ENCODE results near the gene YWHAB.
"Not testable (repeated sequence)": the region's sequence is repeated elsewhere in the genome, so short reads cannot be mapped to it uniquely, and the experiment has no call there.

Gene YWHAB

DNA sequence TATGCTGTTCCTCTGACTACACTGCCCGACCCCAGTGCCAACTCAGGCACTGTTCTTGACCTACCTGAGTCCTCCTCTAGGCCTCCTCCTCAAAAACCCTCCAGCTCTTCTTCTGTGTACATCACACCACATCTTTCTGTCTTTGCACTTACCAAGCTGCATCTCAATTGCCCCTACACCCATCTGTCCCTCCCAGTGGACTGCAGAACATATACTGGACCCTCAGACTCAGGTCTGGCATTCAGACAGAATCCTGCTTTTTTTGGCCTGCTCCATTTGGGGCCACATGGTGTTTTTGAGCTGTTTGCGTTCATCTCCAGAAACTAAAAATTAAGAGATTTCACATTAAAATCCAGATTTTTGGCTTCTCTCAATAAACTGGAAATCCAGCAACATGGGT is 23.2 kb upstream of the YWHAB start:
- no peaks in the 10 kb centered on the region for H3K9me3 ChIP-seq (replicated peaks; ENCODE audit: insufficient read depth, low read length)
- H4K20me1 ChIP-seq (ENCODE audit: insufficient read depth, low read length): no peaks in the 10 kb centered on the region
- no peak overlapping the region for H3K9ac ChIP-seq (ENCODE audit: low read length)
- H3F3A ChIP-seq (ENCODE audit: insufficient read depth, low read length): no peaks in the 10 kb centered on the region
- no peaks in the 10 kb centered on the region for H3K79me2 ChIP-seq (ENCODE audit: low read length)
- 0 out of 2 replicates have a peak, but pooled peaks cover 3% of the 10 kb centered on the region for H3K27me3 ChIP-seq (replicated peaks; ENCODE audit: insufficient read depth, low read length)
- TF ChIP-seq, protein P1, sequence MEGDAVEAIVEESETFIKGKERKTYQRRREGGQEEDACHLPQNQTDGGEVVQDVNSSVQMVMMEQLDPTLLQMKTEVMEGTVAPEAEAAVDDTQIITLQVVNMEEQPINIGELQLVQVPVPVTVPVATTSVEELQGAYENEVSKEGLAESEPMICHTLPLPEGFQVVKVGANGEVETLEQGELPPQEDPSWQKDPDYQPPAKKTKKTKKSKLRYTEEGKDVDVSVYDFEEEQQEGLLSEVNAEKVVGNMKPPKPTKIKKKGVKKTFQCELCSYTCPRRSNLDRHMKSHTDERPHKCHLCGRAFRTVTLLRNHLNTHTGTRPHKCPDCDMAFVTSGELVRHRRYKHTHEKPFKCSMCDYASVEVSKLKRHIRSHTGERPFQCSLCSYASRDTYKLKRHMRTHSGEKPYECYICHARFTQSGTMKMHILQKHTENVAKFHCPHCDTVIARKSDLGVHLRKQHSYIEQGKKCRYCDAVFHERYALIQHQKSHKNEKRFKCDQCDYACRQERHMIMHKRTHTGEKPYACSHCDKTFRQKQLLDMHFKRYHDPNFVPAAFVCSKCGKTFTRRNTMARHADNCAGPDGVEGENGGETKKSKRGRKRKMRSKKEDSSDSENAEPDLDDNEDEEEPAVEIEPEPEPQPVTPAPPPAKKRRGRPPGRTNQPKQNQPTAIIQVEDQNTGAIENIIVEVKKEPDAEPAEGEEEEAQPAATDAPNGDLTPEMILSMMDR (IDR thresholded peaks at IDR 0.05; ENCODE audit: low read length): no peak
- TF ChIP-seq EZH2 (optimal IDR thresholded peaks at IDR 0.05; ENCODE audit: low read depth, low read length): no peak
- no peak for TF ChIP-seq EZH2phosphoT487 (IDR thresholded peaks at IDR 0.05; ENCODE audit: low read length)
- no peak overlapping the region for H3K27ac ChIP-seq (ENCODE audit: low read length)
- H3K4me2 ChIP-seq (ENCODE audit: low read depth, low read length): no peak overlapping the region
- no peaks in the 10 kb centered on the region for H3K4me1 ChIP-seq (ENCODE audit: low read length)
- H2AFZ ChIP-seq (ENCODE audit: low read length): no peak overlapping the region
- H3K36me3 ChIP-seq (replicated peaks; ENCODE audit: insufficient read depth, low read length): no peaks in the 10 kb centered on the region
- H3K4me3 ChIP-seq (ENCODE audit: low read length): no peak overlapping the region
- H3K9me2 ChIP-seq (replicated peaks; ENCODE audit: insufficient read depth, low read length): no peaks in the 10 kb centered on the region
- no peak for DNase-seq

DNA sequence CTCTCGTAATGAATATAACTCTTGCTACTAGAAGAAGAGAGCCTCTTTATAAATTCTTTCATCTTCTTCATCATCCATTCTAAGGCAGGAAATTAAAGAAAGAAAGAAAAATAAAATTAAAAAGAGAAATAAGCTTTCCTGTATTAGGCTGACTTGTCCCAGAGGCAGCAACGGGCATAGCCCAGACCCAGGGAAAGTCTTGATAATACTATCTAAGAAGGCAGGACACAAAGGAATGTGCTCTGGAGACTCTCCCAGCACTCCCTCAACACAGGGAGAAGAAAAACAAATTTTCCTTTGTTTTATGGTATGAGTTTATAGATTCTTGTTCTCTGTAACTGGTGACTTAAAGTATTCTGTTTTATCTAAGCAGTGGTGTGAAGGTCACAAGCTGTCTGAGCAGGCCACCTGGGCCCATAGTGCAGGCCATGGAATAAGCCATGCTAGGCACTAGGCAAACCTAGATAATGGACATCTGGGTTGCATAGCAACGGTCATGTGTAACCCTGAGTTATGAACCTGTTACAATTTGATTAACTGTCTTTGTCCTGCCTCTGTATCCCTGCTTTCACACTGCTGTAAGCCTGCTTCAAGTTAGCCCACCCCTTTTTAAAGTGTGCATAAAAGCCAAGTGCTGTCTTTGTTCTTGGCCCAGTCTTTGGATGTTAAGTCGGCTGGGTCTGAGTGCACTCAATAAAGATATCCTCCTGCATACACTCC is 22.0 kb upstream of the YWHAB start:
- not testable (repeated sequence) for DNase-seq; H3K9me2 ChIP-seq (replicated peaks; ENCODE audit: insufficient read depth, low read length); H3F3A ChIP-seq (ENCODE audit: insufficient read depth, low read length); H3K36me3 ChIP-seq (replicated peaks; ENCODE audit: insufficient read depth, low read length); H3K4me1 ChIP-seq (ENCODE audit: low read length); H3K9ac ChIP-seq (ENCODE audit: low read length); H3K79me2 ChIP-seq (ENCODE audit: low read length); H3K27me3 ChIP-seq (replicated peaks; ENCODE audit: insufficient read depth, low read length); H3K9me3 ChIP-seq (replicated peaks; ENCODE audit: insufficient read depth, low read length); H3K4me2 ChIP-seq (ENCODE audit: low read depth, low read length); H3K27ac ChIP-seq (ENCODE audit: low read length); H4K20me1 ChIP-seq (ENCODE audit: insufficient read depth, low read length); H3K4me3 ChIP-seq (ENCODE audit: low read length); H2AFZ ChIP-seq (ENCODE audit: low read length)

DNA sequence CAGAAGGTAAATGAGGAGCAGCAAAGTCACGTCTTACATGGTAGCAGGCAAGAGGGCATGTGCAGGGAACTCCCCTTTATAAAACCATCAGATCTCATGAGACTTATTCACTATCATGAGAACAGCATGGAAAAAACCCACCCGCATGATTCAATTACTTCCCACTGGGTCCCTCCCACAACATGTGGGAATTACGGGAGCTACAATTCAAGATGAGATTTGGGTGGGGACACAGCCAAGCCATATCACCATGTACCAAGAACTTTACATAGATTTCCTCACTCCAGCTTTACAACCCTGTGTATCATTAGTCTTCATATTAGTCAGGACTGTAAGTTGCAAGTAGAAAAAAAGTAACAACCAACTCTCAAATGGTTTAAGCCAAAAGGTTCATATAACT is 21.0 kb upstream of the YWHAB start:
- not testable (repeated sequence) for H3K9me3 ChIP-seq (replicated peaks; ENCODE audit: insufficient read depth, low read length); H3K4me2 ChIP-seq (ENCODE audit: low read depth, low read length); H3K36me3 ChIP-seq (replicated peaks; ENCODE audit: insufficient read depth, low read length); H3K27me3 ChIP-seq (replicated peaks; ENCODE audit: insufficient read depth, low read length); H3K79me2 ChIP-seq (ENCODE audit: low read length); H3K9ac ChIP-seq (ENCODE audit: low read length); H3K9me2 ChIP-seq (replicated peaks; ENCODE audit: insufficient read depth, low read length); H3F3A ChIP-seq (ENCODE audit: insufficient read depth, low read length); H3K4me1 ChIP-seq (ENCODE audit: low read length); H4K20me1 ChIP-seq (ENCODE audit: insufficient read depth, low read length); DNase-seq; H2AFZ ChIP-seq (ENCODE audit: low read length); H3K27ac ChIP-seq (ENCODE audit: low read length); H3K4me3 ChIP-seq (ENCODE audit: low read length)

DNA sequence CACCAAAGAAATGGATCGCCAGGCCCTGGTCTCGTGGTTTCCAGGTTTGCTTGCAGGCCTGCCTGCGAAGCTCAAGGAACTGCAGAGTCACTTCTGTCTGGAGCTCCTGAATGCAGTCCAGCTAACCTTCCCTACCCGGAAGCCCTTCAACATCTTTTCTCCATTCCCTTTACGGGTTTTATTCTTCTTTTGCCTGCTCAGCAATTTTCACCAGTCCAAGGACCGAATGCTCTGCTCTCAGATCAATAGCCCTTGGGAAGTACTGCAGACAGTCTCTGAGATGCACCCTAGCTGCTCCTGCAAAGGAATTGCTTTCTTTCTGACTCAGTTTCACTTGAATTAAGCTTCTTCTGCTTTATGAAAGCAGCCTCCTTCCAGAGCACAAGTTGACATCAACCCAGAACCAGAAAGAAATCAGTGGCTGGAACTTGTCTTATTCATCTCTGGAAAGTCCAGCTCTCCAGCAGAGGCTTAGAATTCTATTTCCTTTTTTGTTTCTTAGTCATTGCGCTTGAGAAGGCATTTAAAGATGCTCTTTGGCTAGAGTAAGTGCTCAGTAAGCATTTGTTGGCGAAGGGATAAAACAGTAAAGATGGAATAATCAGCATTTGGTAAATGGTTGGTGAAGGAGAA is 18.7 kb upstream of the YWHAB start:
- TF ChIP-seq EZH2 (optimal IDR thresholded peaks at IDR 0.05; ENCODE audit: low read depth, low read length) (no peak), EZH2phosphoT487 (IDR thresholded peaks at IDR 0.05; ENCODE audit: low read length) (no peak)
- TF ChIP-seq, protein P1 (IDR thresholded peaks at IDR 0.05; ENCODE audit: low read length): no peak
- Histone ChIP-seq H3F3A (ENCODE audit: insufficient read depth, low read length) (no peaks in the 10 kb centered on the region), H3K4me3 (ENCODE audit: low read length) (no peak overlapping the region), H3K27ac (ENCODE audit: low read length) (no peak overlapping the region), H3K9me2 (replicated peaks; ENCODE audit: insufficient read depth, low read length) (no peaks in the 10 kb centered on the region), H2AFZ (ENCODE audit: low read length) (peak overlapping the region; percentile 1; the same call in 1 of the 2 replicates), H3K9me3 (replicated peaks; ENCODE audit: insufficient read depth, low read length) (no peaks in the 10 kb centered on the region), H3K79me2 (ENCODE audit: low read length) (no peaks in the 10 kb centered on the region), H3K4me2 (ENCODE audit: low read depth, low read length) (no peak overlapping the region; the same call in 1 of the 2 replicates), H3K4me1 (ENCODE audit: low read length) (no peaks in the 10 kb centered on the region), H3K27me3 (replicated peaks; ENCODE audit: insufficient read depth, low read length) (0 out of 2 replicates have a peak, but pooled peaks cover 3% of the 10 kb centered on the region), H3K36me3 (replicated peaks; ENCODE audit: insufficient read depth, low read length) (no peaks in the 10 kb centered on the region), H3K9ac (ENCODE audit: low read length) (no peak overlapping the region), H4K20me1 (ENCODE audit: insufficient read depth, low read length) (no peaks in the 10 kb centered on the region)
- no peak for DNase-seq

Measured in MM.1S (cell line).